HG03342 (cell line): ENCODE measurements around the gene SFT2D1.

Source experiments
- ATAC-seq: cut with Tn5 transposase; IDR thresholded peaks from one replicate; pipeline ENCODE4 v1.9.1; 2021; ENCODE audit warnings: mild to moderate bottlenecking, moderate library complexity; ENCODE audit not compliant: unreplicated experiment

SFT2D1 gene

DNA sequence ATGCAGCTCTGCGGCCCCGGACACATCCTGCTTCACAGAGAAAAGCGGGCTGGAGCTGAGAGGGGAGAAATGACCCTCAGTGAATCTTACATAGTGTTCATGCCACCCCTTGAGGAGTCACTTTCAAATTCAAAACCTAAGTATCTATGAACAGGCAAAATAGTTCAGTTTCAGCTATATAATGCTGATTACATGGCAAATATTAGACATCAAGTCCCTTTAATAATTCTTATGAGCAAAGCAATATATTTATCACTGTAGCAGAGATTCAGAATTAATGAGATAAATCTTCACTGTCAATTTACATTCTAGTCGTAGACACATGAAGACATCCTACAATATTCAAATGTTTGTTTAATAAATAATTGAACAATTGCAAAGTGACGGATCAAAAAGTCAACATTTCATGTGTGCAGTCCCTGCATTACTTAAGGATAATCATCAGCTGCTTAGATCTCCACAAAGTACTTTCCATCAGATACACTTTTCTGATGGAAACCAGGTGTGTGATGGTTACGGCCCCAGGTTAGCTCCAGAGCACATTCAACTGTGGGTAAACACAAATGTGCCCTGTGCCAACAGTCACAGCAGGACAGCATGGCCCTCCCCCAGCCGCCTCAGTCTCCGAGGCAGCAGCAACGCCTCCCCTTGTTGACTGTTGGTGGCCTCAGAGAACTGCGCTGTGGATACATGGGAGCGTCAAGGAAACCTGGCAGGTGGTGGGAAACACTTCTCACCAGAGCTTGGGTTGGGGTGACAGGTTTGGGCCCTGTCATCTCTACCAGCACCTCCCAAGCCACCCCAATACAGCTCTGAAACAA lies 33.4 kb downstream of the SFT2D1 start:
- no peak for ATAC-seq

DNA sequence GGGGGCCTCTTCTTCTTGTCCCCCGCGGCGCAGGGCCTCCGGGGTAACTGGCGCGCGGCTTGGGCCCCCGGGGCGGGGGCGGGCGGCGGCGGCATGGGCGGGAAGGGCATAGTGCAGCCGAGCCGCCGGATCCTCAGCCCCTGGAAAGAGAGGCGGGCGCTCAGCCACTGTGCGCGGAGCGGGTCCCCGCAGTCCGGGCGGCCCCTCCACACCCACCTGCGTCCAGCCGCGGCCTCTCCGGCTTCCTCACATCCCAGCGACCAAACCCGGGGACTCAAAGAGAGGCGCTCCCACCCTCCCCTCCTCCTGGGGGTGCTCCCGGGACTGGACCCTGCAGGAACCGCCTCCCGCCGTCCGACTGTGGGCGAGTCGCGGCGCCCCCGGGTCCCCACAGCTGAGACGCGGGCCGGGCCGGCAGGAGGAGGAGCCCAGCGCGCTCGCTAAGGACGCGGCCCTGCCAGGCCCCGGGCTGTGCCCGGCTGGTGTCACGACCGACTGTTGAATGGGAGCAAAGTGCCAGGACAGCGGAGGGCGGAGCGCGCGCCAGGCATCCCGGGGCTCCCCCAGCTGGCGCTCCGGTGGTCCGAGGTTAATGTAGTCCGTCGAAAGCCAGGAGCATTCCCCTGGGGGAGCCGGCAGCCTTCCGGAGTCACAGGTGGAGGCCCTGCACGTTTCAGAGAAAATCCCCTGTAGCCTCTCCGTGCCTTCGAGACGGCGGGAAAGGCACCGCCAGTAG lies 34.1 kb downstream of the SFT2D1 start, which contains the start of gene PRR18:
TSS of gene PRR18 (minus strand) at position 360 of the 736 bp plus-strand sequence. CDS start at position 110, 250 bp downstream.
- ATAC-seq = peak; percentile 30

DNA sequence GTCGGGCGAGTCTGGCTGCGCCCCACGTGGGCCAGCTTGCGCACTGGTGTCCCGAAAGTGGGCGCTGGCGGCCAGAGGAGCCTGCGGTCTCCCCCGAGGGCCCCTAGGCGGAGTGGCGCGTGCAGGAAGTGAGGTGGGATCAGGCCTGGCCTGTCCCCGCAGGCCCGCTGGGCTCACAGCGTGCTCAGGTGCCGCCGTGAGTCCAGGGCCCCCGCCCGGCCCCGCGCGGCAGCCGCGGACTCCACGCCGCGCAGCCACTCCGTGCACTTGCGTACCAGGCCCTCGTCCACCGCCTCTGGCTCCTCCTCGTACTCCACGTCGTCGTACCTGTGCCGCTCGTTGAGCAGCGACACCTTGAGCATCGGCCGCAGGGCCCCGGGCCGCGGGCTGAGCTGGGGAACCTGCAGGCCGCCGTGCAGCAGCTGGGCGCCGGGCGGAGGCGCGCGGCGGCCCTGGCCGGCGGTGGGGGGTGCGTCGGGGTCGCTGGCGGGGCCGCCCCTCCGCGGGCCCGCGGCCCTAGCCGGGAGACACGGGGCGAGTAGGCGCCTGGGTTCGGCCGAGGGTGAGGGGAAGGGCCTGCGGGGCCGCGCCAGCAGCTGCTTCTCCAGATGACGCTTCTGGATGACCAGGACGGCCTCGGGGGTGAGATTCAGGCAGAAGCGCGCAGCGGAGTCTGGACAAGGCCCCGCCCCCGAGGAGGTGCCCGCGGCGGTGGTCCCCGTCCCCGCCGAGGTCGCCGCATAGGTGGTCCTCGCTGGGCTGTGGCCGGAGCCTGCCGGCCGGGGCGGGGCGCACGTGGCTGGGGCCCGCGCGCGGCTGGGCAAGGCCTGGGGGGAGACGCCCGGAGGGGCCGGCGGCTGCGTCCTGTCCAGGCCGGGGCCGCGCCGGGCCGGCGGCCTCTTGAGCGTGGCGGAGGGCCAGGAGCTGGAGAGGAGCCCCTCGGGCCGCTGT lies 35.0 kb downstream of the SFT2D1 start:
- peak; percentile 36 for ATAC-seq

DNA sequence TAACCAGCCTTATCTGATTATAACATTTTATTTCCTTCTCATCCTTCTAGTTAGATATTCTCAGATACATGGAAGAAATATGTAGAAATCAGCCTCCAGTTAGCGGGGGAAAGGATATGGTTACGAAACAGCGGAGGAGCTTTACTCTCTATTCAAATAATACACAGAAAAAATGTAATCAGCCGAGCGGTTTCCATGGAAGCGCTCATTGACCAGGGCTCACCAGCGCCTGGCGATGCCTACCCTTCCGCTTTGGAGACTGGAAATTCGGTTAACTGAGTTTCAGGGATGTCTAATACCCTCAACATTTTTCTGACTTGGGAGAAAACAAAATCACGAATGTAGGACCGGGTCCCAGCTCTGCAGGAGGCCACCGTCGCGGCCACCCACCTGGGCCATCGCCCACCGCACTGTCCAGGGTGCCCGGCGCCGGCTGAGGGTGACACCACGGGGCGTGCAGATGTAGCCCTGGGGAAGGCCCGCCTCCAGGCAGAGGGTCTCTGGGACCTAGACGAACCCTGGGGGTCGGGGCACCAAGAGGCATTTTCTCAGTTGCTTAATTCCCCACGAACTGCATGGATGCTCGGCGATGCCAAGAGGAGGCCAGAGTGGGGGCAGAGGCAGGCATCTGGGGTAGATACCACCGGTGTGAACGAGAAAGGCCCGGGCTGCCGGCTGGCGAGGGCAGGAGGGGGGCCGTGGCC lies 35.8 kb downstream of the SFT2D1 start:
- ATAC-seq = no peak

DNA sequence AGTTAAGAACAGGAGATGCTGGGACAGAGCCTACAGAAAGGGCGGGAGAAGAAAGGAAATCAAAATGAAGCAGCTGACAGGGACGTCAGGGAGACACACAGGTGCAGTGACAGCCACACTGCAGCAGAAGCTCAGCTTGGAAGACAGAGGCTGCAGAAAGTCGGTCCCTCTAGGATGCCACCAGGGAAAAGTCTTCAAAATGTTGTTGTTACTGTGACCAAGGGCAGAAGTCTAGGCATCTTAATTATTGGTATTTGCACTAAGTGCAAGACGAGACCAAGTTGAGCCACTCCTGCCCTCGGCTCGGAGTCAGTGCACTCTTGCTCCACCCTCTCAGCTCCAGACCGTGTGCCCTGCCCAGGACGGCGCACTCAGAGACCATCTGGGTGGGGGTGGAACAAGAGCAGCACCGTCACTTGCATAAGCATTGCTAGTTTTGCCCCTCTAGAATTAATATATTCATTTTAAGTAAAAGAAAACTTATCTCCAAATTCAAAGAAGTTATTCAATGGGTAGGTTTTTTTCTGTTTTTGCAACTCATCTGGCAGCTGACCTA lies 36.7 kb downstream of the SFT2D1 start:
- no peak for ATAC-seq

DNA sequence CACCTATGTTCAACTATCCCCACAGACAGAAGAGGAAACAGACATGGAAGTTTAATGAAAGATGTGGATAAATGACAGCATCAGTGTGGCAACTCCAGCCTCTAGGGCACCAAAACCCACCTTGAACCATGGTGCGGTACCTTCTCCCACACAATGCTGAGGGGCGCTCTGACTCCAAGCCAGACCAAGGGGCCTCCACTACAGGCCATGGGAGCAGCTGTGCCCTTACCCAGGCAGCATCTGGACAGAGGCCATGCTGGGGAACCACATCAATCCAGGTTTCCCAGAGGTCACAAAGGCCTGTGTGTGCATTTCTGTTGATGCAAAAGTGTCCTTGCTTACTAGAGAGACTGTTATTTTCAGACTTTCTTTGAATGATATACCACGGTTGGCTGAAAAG lies 38.2 kb downstream of the SFT2D1 start:
- no peak for ATAC-seq

DNA sequence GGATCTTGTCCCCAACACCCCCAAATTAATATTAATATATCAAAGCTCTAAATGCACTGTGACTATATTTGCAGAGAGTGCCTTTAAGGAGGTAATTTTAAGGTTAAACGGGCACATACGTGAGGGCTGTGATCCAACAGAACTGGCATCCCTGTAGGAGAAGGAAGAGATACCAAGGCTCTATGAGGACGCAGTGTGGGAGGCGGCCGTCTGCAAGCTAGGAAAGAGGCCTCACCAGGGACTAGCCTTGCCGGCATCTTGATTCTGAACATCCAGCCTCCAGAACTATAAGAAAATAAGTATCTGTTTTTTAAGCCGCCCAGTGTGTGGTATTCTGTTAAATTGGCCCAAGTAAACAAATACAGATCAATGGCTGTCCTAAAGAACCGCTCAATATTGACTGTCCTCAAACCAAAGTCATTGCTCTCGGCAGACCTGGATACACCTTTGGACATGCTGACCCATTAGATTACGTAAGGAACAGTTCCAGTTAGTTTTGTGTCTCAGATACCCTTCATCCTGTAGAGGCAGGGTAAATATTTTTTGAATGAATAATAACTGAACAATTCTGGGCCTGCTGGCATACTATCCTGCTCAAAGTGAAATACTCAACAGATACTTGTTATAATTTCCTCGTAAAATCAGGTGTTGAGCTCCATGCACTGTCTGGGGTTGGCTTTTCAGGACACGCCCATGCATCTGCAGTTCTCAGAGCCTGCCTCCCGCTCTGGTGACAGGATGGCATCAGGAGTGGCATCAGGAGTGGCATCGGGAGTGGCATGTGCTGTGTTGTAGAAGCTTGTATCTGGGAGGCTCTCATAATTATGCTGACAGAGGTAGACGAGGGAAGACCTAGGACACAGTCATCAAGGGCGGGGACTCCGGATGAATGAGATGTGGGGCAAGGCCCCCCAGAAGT lies 40.5 kb downstream of the SFT2D1 start:
- no peak for ATAC-seq

DNA sequence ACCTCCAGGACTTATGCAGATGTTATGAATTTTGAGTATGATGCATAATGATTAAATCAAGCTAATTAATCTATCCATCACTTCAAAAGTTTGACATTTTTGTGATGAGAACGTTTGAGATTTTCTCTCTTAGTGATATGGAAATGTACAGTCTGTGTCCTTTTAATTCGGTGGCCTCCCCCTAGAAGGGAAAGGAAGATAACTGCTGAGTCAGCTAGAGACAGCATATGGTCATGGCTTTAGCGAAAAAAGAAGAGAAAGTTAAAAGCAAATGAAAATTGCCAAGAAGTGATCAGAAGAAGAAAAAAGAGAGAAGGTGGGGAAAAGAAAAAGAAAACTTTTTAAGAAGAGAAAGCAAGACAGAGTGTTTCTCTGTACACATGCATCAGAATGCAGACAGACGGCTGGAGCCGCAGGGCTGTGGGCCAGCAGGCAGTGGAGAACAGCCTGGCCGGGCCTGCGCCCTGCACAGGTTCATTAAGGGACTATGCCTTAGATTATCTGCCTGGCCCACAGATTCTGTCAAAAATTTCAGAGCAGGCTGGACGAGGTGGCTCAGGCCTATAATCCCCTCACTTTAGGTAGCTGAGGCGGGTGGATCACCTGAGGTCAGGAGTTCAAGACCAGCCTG lies 41.9 kb downstream of the SFT2D1 start:
- ATAC-seq = no peak

DNA sequence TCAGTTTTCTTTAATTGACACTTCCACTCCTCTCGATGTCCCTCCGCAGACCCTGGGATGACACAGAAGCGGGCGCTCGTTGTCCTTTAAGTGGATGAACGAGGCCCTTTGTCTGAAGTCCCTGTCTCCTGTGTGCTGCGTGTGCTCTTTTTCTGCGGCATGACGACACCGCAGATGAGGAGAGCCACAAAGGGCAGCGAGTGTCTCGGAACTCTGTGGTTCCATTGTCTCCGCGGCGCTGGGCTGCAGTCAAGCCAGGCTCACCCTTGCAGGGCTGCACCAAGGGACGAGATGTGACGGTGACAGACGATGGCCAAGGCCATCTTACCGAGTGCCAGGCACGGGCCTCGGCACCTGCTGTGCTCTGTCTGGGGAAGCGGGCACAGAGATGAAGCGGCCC lies 44.7 kb downstream of the SFT2D1 start:
- ATAC-seq = no peak

DNA sequence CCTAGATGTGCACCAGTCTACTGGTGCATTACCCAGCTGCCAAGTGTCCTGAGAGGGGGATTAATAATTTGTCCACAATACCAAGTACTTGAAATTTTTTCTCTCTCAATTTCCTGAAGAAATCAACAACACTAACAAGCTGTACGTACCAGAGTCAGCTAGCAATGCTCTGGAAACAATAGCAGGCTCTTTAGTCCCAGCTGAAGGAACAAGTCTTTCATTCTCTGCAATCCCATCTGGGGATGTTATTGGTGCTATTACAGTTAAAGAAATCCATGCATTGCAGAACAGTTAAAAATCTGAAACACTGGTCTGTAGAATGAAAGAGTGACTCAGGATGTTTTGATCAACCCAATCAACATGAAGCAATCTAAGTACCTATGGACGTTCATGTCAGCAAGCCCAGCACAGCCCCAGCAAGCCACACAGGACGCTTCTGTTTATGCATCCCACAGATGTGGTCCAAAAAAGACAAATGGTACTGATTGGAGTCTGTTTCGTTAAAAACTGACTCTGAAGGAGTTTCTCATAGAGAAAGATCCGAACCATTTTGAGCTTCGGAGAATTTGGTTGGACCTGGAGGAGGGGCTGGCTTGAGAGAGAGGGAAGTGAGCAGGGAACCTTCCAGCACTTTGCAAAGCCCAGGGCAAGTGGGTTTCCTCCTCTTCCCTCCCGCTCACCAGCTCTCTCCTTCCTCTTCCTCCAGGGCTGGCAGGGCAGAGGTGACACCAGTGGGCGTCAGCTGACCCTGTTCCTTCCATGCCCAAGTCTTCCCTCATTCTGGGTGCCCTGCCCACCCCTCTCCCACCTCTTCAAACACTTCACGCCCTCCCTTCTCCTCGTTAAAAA lies 46.1 kb downstream of the SFT2D1 start:
- no peak for ATAC-seq

DNA sequence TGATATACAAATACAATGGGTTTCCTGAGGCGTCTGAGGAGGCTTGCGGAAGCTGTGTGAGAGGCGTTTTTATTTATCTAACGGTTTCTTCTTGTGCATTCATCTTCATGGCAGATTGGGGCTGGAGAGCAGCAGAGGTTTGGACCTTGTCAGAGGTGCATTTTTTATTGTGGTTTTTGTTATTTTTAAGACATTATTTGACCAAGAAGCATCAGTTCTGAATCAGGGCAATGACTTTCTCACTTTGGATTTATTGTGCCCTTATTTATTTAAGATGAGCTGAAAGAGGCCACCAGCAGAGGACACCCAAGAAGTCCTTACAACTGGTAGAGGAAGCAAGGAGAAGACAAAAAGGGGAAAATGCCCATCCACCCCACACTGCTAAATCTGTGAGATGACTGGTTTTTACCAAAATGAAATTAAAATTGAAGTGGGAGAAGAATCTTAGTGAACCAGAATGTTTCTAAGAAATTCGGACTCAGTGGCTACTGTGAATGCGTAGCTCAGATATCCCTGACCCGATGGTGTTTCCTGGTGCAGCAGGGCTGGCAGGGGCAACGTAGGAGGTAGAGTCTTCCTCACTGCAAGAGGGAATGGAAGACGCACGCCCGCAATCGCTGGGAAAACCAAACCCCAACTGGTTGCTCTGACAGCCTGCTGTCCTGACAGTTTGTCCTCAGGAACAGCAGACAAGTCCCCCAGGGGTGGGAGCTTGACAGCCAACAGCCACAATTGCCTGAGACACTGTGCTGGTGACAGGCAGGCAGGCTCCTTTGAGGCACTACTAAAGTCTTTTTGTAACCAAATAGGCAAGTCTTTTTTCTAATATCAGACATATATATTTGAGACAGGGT lies 48.4 kb downstream of the SFT2D1 start:
- ATAC-seq = no peak

DNA sequence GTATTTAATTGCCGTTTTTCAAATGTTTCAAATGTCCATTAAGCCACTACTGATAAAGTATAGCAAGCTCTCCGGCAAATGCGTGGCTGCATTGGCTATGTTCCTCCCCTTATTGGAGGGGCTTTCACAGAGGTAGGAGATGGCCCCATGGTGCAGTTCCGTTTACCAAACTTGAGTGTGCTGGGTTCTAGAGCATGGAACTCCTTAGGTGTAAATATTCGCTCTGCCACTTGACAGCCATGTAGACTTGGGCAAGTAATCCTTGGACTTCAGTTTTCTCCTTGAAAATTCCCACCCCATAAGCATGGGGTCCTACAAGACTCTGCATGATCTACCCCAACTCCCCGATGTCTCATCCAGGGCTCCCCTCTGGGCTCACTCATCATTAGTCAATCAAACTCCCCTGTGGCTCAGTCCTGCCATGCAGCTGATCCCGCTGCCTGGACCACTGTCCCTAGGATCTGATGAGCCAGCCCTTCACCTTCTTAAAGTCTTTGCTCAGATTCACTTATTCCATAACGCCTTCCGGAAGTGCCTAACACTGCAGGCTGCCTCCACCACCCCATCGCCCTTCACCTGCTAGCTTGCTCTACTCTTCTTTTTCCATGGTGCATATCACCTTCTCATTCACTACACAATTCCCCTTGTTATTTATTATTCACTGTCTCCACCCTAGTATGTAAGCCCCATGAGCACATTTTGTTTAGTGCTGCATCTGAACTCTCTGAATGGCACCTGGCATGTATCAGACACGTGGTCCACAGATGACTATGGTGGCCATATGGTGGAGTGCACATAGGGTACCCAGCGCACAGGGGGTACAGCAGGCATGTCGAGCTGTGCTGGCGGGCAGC lies 52.9 kb downstream of the SFT2D1 start:
- ATAC-seq = no peak

DNA sequence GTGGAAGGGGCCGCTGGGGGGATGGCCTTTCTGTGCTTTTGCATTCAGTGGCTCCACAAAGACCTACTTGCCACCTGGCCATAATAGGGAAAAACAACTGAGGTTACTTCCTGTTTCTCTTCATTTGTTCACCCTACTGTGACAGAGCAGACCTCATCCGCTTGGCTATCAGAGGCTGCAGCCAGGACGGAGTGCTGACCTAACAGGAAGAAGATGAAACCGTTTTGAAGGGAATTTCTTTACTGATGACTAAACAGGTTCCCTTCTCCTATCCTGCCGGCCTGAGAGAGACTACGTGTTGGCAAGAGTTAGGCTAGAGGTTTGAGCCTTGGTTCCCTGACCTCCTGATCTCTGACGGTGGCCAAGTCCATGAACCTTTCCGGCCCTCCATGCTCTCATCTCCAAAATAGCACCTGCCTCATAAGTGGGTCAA lies 55.5 kb downstream of the SFT2D1 start:
- ATAC-seq = peak; percentile 98

DNA sequence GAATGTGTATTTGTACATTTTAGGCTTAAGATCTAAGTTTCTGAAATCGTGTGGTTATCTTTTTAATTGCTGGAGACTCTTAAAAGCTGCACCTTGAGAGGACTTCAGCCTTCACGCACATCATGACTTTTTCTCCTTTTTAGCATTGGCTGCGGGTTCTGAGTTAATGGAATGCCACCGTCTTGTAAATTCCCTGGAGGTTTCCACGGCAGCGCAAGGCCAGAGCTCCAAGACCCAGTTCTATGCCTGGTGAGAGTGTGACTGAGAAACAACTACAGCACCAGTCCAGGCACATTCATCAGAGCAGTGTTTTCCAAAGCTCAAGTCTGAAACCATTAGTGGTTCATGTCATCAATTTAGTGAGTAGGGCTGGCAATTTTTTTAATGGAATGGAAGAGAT lies 57.1 kb downstream of the SFT2D1 start:
- ATAC-seq = no peak

DNA sequence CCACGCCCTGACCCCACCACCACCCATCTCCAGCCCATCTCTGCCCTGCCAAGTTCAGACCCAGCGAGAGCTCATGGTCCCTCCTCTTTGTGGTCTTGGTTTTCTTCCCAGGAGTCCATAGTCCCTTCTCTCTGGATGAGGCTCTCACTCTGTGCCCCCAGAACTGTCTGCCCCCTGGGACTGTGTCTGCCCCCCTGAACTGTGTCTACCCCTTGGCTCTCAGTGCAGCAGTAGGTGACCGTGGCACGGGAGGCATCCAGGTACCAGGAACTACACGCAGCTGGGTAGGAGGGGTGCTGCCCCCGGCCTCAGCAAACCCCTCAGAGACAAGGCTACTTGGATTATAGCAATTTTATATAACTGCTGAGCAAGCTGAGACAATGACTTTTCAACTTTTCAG lies 57.7 kb downstream of the SFT2D1 start:
- ATAC-seq = no peak
